GM20431 (cell line): Measurements from ENCODE around the gene GUCY2F.

Experiments used
- in situ Hi-C: fragments of 300-500 bp; cut with MseI, MboI; formaldehyde crosslinking; loops from one replicate; pipeline ENCODE4 v1.15.0; 2020; ENCODE audit warnings: low sequenced_read_pairs; ENCODE audit not compliant: unreplicated experiment

GUCY2F gene

DNA sequence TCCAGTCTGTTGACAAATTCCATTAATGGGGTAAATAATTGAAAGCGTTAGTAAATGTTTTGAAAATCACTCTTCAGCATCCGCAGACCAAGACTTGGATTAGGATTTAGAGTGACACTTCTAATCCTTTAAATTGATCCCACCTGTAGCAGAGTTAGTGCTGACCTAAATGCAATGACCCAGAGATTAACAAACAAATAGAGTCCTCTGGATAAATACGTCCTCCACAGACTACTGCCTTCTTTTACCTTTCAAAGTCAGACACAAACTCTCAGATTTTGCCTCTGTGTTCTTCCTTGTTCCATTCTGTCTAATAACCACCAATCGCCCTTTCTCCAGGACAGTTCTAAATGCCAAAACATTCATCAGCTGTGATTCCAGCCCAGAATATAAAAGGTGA, at the start of gene GUCY2F:
Gene GUCY2F, minus strand, starts transcription at position 101 of the 400 bp plus-strand sequence. CDS start 6,150 bp downstream, outside the sequence.
- in situ Hi-C loops, result loop anchor here (25.0 kb wide), 2 partner anchors 130 to 430 kb away; no protein-coding TSS in a partner anchor

DNA sequence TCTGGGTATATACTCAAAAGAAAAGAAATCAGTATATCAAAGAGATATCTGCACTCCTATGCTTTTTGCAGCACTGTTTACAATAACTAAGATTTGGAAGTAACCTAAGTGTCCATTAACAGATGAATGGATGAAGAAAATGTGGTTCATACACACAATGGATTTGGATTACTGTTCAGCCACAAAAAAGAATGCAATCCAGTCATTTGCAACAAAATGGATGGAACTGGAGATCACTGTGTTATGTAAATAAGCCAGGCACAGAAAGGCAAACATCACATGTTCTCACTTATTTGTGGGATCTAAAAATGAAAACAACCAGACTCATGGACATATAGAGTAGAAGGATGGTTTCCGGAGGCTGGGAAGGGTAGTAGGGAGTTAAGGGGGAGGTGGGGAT, 37.1 kb upstream of the GUCY2F start:
- in situ Hi-C loops, result no loop called here

DNA sequence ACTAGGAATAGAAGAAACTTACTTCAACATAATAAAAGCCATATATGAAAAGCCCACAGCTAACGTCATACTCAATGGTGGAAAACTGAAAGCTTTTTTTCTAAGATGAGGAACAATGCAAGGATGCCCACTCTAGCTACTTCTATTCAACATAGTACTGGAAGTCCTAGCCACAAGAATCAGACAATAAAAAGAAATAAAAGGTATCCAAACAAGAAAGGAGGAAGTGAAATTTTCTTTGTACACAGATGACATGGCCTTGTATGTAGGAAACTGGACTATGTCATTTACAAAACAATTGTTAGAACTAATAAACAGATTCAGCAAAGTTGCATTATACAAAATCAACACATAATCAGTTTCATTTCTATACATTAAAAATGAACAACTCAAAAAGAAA, 29.2 kb upstream of the GUCY2F start:
- in situ Hi-C loops, result no loop called here

DNA sequence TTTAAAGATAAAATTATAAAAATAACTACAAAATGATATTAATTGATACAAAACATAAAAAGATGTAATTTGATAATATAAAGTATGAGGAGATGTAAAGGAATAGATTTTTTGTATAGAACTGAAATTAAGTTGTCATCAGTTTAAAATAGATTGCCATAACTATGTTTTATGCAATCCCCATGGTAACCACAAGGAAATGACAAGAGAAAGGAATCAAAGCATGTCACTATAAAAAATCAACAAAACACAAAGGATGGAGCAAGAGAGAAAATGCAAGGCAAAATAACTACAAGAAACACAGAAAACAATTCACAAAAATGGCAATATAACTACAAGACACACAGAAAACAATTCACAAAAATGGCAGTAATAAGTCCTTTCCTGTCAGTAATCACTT, 27.0 kb upstream of the GUCY2F start:
- in situ Hi-C loops, result no loop called here

DNA sequence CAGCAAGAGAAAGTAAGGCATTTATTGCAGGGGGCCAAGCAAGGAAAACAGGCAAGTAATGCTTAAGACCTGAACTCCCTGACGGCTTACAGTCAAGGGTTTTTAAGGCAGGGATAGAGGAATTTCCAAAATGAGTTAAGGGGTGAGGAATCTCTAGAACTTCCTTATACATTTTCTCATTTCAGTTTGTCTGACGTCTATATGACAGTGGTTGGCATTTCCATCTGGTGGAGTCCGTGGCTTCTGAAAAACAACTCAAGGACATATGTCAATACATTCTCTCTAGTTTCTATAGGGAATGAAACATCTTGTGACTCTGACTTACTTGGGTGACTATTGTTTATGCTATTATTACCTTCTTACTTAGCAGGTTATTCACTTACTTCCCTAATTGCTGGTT, 19.3 kb upstream of the GUCY2F start:
- in situ Hi-C loops, result no loop called here

DNA sequence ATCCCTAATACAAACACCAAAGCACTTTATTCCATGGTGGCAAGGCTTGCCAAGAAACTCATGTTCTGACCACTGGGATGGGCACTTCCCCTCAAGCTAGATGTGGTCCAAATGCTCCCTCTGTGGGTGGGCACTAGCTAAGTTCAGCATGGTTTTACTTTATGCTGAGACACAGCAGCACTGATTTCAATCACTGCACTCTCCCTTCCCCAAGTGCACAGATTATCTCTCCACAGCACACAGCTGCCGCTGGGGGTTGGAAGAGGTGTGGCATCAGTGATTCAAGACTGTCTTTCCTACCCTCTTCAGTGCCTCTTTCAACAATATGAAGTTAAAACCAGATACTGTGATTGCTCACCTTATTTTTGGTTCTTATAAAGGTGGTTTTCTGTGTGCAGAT, 16.5 kb upstream of the GUCY2F start:
- in situ Hi-C loops, result loop anchor here (25.0 kb wide), 2 partner anchors 114 to 414 kb away; no protein-coding TSS in a partner anchor

DNA sequence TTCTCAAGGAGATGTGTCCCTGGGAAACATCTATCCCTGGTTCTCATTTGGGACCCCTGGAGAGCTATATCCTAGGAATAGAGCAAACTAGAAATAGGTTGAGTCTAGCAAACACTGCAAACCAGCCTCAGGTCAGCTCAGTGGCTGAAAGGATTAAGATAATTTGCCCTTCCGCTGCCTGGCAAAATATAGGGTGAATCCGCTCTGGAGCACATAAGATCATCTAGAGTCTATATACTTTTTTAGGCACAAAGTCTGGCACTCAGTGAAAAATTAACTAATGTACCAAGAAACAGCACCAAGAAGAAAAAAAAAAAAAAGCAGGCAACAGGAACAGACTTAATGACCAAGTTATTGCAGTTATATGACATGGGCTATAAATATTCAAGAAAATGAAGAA, 7.3 kb upstream of the GUCY2F start:
- in situ Hi-C loops, result loop anchor here (25.0 kb wide), 2 partner anchors 123 to 423 kb away; no protein-coding TSS in a partner anchor

DNA sequence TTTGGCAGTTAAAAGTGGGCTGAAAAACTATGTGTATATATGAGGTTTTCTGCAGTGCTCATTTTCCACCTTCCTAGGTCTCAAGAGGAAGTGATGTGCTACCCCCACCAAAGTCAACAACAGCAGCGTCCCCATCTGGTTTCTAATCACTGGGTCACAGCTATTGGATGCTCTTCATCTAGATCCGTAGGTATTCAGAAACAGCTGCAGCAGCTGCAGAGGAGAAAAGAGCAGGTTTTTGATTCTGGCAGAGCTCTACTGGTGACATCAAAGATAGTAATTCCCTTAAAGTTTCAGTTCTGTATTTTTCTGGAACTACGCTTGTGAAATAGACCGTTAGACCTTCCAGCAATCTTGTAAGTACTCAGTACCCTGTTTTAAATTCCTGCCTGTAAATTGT, 5.8 kb upstream of the GUCY2F start:
- in situ Hi-C loops, result loop anchor here (25.0 kb wide), 2 partner anchors 125 to 425 kb away; no protein-coding TSS in a partner anchor

DNA sequence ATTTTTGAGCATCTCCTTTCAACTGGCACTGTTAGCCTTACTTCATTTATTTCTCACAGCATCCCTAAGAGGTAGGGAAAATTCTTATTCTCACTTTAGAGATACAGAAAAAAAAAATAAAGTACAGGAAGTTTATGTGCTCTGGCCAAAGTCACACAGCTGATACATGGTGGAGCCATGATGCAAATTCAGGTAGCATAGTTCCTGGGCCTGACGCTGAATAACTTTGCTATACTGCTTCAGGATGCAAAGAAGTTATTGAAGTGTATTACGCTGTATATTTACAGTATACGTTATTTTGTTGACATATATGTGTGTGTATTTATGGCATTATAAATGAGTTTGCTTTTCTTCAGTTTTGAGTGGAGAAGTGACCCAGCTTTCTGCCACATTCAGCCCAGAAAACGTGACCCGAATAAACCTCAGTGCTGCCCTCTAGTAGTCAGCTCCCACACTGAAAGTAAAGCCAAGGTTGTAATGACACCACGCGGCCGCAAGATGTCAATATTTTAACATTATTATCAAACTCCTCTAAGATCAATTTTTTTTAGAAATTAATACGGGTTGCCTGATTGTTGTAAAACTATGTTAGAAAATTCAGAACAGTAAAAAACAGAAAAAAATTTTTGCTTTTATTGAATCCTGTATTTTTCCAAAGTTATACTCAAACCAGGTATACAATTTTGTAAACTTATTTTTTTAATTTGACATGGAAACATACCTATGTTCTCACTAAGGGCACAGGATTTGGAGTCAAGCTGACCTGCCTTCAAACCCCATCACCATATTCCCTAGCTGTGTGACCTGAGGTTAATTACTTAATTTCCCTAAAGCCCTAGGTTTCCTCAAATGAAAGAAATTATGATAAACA, 3.8 kb upstream of the GUCY2F start:
- in situ Hi-C loops, result loop anchor here (25.0 kb wide), 2 partner anchors 127 to 427 kb away; no protein-coding TSS in a partner anchor

DNA sequence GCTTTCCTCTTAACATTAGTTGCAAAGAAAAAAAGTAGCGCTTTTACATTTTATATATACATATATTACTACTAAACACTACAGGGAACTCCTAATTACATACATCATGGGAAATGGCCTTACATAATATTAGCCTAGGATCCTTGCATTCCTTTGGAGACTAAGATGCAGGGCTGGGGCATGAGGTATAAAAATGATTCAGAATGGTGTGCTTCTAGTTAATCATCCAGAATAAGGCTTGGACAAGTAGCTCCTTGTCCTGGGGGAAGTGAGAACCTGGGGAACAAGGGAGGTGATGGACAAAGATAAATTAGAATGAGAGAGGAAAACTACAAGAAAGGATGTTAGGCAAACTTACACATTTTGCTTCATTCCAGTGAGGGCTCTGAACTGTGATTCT, 3.0 kb upstream of the GUCY2F start:
- in situ Hi-C loops, result loop anchor here (25.0 kb wide), 2 partner anchors 127 to 427 kb away; no protein-coding TSS in a partner anchor

DNA sequence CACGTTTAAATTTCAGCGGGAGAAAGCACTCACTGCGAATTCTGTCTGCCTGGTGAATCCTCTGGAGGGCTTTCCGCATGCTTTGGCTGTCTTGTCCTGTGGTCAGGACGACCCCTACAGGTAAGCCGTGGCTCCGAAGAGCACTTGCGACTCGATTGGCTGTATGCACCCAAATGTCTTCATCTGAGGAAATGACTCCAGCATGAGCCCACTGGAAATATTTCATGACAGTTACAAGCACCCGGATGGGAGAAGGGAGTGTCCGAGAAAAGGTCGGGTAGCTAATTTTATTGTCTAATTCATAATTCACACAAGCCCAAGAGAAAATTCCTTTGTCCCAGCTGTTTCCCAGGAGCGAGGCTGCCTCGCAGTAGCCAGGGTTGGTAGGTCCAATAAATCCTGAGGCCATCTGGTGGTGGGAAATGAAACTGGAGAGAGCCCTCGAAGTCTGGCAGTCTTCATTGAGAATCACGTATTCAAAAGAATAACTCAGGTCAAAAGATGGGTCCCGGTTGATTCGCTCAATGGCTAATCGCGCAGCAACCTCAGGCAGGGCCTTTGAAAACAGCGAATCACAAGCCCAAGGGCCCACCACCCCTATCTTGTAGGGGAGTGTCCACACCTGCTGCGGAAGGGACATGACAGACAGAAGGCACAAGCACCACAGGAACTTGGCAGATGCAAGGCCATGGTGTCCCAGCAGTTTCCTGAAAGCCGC, 6.6 kb downstream of the GUCY2F start:
- in situ Hi-C loops, result loop anchor here (25.0 kb wide), 2 partner anchors 137 to 437 kb away; no protein-coding TSS in a partner anchor

DNA sequence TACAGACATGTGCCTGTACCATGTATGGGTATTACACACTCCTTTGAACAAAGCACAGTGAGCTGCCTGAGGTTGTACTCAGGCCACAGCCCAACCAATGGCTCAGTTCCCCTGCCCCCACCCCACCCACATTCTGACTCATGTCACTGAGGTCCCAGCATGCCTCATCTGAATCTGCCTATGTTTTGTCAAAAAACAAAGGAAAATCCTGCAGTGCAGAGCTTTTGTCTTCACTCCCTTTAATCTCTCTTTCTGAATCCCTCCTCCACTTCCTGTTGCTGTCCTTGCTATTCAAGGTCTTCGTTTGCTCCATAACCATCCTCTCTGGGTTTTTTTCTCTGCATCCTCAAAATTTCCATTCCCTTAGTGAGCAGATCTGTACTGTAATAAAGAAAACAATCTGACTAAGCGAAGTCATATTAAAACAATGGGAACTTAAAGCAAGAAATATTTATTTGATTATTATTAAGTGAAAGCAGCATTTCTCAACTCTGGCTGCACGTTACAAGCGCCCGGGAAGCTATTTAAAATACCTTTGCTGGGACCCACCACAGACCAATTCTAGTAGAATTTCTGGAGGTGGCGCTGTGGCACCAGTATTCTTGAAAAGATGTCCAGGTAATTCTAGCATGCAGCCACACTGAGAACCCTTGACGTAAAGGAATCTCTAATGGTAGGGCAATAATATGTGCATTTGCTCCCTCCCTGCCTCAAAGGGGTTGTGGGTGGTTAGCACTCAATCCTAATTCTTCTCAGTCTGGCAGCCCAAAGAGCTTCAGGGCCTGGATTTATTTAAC, 8.7 kb downstream of the GUCY2F start:
- in situ Hi-C loops, result no loop called here

DNA sequence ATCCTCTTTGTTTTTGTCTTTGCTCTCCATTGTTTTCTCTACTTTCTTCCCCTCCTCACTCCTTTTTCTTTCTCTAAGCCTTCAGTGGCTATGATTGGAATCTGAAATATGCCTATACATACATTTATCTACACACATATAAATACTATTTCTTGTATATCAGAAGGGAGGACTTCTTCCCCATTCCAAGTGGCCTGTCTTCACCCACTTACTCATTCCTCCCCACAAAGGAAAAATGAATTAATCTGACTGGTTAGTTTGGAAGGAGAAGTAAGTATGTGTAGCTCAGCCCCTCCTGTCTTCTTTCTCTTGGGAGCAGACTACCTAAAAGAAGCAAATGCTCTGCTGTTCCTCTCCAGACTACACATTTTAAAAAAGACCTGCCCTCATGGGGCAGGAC, 17.7 kb downstream of the GUCY2F start:
- in situ Hi-C loops, result no loop called here

DNA sequence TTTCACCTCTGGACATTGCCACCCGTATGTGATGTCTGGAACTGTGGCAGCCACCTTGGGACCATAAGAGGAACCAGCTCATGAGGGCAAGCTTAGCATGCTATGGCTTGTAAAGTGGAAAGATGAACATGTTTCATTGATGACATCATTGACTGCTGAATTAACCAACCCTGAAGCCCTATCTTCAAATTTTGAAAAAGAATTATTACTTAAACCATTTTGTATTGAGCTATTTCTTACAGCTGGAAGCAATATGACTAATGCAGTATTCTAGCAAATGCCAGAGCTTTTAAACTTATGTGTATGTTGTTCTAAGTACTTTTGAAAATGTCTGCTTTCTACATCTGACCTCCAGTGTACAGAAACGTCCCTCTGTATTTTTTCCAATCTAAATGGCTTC, 18.1 kb downstream of the GUCY2F start:
- in situ Hi-C loops, result no loop called here

DNA sequence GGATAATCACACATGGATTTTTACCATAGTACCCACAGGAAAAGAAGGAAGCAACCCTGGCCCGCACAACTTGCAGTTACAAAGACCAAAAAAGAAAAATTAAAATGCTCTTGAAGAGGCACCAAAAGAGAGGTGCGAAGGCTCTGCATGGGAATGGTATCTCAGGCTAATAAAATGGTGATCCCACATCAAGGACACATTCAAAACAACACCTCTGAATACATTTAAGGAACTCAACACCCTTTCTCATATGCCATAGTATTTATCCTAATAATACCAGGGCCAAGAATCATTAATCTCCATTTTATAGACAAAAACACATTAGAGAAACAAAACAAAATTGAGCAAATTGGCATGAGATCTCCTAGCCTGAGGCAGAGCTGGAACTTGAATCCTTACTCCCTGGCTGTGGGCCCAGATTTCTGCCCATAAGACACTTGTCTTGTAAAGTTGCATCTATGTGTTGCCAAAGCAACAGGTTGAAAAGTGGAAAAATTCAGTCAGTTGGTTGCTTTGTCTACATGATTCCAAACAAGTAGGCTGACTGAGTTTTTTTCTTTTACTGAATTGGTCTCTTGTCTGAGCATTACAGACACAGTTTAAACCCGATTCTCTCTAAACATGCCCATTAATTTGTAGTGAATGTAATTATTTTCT, 33.5 kb downstream of the GUCY2F start:
- in situ Hi-C loops, result no loop called here

DNA sequence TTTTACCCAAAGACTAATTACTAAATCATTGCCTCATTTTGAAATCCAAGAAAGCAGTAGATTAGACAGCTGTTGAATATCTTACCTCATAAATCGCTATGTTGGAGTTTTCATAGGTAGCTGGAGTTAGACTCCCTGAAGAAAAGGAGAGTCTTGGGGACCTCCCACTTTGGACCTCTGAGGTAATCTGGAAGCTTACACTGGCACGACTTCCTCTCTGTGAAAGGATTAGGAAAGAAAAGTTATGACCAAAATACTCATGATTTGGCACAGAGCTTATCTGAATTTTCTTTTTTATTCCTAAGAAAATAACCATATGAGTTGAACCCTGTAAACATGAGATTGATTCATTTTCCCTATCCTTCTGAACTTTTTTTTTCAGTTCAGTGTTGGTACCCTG, 40.6 kb downstream of the GUCY2F start:
- in situ Hi-C loops, result no loop called here

DNA sequence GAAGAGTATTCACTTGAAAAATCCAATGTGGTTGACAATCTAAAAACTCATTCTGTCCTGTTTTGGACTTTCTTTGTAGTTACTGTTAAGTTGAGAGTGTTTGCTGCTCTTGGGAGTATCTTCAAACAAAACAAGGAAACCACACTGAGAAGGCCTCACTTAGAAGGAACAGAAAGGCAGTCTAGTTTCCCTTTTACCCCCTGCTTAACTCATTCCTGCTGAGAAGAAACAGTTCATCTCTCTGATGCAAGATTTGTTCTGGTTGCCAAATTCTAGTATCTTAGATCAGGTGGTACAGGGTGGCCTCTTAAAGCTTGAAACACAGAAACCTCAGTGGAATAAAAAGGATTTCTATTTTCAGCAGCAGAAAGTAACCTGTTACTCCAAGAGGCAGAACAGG, 41.4 kb downstream of the GUCY2F start:
- in situ Hi-C loops, result no loop called here

DNA sequence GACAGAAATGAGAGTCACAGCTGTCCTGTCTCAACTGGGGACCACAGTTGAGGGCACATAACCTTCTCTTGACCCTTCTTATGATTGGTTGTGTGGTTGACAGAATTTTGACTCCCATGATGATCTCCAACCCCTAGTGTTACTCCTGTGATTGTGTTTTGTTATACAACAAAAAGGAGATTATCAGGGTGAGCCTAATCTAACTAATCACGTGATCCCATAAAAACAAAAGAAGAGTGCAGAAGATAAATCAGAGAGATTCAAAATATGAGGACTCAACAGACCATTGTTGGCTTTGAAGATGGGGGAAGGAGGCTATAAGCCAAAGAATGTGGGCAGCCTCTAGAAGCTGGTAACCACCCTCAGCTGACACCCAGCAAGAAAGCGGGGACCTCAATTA, 72.7 kb downstream of the GUCY2F start:
- in situ Hi-C loops, result no loop called here

DNA sequence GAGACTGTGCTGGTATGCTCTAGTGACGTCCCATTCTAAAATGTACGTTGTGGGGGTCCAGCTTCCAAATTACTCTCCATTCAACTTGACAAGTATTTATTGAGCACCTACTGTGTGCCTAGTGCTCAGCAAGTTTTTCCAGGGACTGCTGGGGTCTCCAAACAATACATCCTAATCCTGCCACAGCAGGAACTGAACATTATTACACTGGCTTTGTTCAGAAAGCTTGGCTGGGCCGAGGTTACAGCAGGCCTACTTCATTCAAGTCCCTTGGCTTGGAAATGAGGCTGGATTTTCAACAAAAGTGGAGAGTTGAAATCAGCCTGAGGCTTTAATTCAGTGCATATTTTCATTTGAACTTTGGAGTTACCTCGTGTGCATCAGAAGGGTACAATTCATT, 78.0 kb downstream of the GUCY2F start:
- in situ Hi-C loops, result no loop called here

DNA sequence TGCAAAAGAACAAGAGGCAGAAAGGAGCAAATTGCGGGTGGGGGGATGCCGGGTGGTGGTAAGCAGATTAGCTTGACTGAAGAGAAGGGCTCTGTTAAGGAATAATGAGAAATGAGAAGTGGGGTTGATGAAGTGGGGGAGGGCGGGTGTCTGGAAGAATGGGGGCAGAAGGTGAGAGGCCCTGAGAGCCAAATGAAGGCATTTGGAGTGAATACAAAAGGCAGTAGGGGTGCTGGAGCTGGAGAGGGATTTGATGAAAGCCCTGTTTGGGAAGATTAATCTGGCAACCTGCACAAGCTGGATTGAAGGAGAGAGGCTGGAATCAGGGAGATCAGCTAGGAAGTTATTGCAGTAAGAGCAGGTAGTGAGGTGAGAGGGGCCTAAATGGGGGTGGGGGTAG, 82.1 kb downstream of the GUCY2F start:
- in situ Hi-C loops, result loop anchor here (25.0 kb wide), 1 partner anchor 688 kb away; no protein-coding TSS in a partner anchor
